ENCODE measurements around the gene PRR5L.

DNA sequence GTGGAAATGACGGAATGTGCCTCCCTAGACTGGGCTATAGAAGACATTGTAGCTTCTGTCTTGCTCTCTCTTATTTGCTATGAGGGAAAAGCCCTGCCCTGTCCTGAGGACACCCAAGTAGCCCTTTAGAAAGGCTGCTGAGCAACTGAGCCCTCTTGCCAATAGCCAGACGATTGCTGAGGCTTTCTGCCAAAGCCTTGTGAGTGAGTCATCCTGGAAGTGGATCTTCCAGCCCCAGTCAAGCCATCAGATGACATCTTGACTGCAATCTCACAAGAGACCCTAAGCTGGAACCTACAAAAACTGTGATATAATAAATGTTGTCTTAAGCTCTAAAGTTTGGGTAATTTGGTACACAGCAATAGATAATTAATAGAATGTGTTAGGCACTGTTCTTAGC is 217.9 kb downstream of the PRR5L start:
- TF ChIP-seq, protein P1, sequence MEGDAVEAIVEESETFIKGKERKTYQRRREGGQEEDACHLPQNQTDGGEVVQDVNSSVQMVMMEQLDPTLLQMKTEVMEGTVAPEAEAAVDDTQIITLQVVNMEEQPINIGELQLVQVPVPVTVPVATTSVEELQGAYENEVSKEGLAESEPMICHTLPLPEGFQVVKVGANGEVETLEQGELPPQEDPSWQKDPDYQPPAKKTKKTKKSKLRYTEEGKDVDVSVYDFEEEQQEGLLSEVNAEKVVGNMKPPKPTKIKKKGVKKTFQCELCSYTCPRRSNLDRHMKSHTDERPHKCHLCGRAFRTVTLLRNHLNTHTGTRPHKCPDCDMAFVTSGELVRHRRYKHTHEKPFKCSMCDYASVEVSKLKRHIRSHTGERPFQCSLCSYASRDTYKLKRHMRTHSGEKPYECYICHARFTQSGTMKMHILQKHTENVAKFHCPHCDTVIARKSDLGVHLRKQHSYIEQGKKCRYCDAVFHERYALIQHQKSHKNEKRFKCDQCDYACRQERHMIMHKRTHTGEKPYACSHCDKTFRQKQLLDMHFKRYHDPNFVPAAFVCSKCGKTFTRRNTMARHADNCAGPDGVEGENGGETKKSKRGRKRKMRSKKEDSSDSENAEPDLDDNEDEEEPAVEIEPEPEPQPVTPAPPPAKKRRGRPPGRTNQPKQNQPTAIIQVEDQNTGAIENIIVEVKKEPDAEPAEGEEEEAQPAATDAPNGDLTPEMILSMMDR (IDR thresholded peaks at IDR 0.05) = no peak
- no peak for TF ChIP-seq POLR2A (IDR thresholded peaks at IDR 0.05)

Measured in ovary (tissue), 3 donors.